SK-N-SH treated with all-trans-retinoic acid at 6 μM for 48 hours (cell line): Measurements from ENCODE around the gene ERN1.

Experiments used
- ARNTL ChIP-seq: fragments of 450-650 bp; formaldehyde crosslinking; IDR thresholded peaks from 2 replicates; pipeline ENCODE4 v1.5.0; 2020; ENCODE audit warnings: low read depth, mild to moderate bottlenecking, moderate library complexity, borderline replicate concordance
- RARB ChIP-seq: fragments of 250-450 bp; sonication (Bioruptor Pico); IDR thresholded peaks from 2 replicates; pipeline ENCODE4 v1.8.0; 2021; ENCODE audit warnings: mild to moderate bottlenecking, moderate library complexity
- SNAI2 ChIP-seq: fragments of 250-450 bp; sonication (Bioruptor Pico); IDR thresholded peaks from 2 replicates; pipeline ENCODE4 v1.5.0; 2020; ENCODE audit warnings: mild to moderate bottlenecking, moderate library complexity
- ZFP30 ChIP-seq: fragments of 450-650 bp; formaldehyde crosslinking; IDR thresholded peaks from 2 replicates; pipeline ENCODE4 v1.5.0; 2022; ENCODE audit warnings: mild to moderate bottlenecking, moderate library complexity
- TF ChIP-seq, protein P1 (sequence below): fragments of 250-450 bp; sonication (Bioruptor Pico); IDR thresholded peaks from 2 replicates; pipeline ENCODE4 v1.8.0; 2021; ENCODE audit warnings: low read depth, mild to moderate bottlenecking, moderate library complexity, borderline replicate concordance

DNA sequence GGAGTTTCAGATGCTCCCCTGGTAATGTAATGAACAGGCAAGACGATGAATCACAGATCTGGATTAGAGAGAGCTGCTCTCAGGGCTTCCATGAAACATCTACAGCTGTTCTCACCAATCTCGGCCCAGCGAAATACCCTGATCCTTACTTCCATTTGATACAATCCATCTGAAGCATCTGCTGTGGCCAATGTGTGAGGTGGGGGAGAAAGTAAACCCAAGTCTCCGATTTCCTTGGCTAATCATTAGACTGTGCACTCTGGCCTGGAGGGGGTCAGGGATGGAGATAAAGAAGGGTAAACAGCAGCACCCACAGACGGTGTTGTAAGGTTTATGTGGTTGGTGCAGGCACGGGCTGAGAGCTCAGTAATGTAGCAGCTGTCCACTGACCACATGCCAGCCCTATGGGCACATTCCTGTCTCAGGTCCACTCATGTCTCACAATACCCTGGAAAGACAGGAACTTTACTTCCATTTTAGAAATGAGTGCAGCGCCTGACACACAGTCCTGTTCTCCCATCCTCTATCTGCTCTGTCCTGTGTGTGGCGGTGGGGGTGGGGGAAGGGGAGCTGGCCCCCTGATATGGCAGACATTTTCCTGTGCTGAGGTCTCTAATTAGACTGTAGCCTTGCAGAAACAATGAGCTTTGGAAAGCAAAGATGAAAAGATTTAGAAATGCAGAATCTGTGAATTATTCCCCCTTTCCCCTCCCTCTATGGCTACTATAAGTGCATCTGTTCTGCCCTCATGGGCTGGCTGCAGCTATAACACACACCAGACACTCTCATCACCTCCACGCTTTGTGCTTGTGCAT lies 48.3 kb upstream of the ERN1 start:
- no peak for TF ChIP-seq ARNTL (CRISPR knock-in tag)
- TF ChIP-seq SNAI2 (CRISPR knock-in tag) = no peak
- TF ChIP-seq RARB (CRISPR knock-in tag) = no peak
- TF ChIP-seq, protein P1, sequence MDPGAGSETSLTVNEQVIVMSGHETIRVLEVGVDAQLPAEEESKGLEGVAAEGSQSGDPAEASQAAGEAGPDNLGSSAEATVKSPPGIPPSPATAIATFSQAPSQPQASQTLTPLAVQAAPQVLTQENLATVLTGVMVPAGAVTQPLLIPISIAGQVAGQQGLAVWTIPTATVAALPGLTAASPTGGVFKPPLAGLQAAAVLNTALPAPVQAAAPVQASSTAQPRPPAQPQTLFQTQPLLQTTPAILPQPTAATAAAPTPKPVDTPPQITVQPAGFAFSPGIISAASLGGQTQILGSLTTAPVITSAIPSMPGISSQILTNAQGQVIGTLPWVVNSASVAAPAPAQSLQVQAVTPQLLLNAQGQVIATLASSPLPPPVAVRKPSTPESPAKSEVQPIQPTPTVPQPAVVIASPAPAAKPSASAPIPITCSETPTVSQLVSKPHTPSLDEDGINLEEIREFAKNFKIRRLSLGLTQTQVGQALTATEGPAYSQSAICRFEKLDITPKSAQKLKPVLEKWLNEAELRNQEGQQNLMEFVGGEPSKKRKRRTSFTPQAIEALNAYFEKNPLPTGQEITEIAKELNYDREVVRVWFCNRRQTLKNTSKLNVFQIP (CRISPR knock-in tag) = no peak
- TF ChIP-seq ZFP30 (CRISPR knock-in tag) = no peak
